Endothelial cell of umbilical vein (primary cell): ENCODE measurements around the gene LMNTD1. TPM values are rescaled to one million over a fixed set of nuclear protein-coding genes. Genes with fewer than 3 reads are reported as not detected.
"Not testable (repeated sequence)": the region's sequence is repeated elsewhere in the genome, so short reads cannot be mapped to it uniquely, and the experiment has no call there.

Source experiments
- BruUV-seq: library from RNA; stranded (reverse); fragments of 400-500 nt; replicated peaks from 2 replicates; lab custom pipeline; 2021; lab: Mats Ljungman, UMichigan
- CTCF ChIA-PET: fragments of 300-600, 350-600 bp; sonication (Branson Sonifier 250); formaldehyde crosslinking; loops from one replicate; lab custom pipeline; 2021; ENCODE audit warnings: antibody characterized with exemption, inconsistent platforms; lab: Charles Lee
- POLR2A ChIA-PET: fragments of 300-600, 350-600 bp; sonication (Branson Sonifier 250); formaldehyde crosslinking; loops from one replicate; lab custom pipeline; 2021; ENCODE audit warnings: antibody characterized with exemption, inconsistent platforms; lab: Charles Lee
- DNase-seq: peaks from one replicate; pipeline ENCODE4 v3.0.0-alpha.2; 2011; ENCODE audit warnings: low read depth, low spot score
- FAIRE-seq: peaks from 2 replicates; lab custom pipeline; 2011; peaks lifted over from hg19 to GRCh38; lab: Jason Lieb, UNC
- H2AFZ ChIP-seq: 2 replicates; pipeline ENCODE4 v1.6.0; 2012; ENCODE audit warnings: low read depth, low read length, control low read depth, inconsistent platforms
- H3K27ac ChIP-seq: 2 replicates; pipeline ENCODE4 v1.5.1; 2011; ENCODE audit warnings: low read depth, mild to moderate bottlenecking, control low read depth, low read length, moderate library complexity; ENCODE audit not compliant: insufficient read depth
- H3K27me3 ChIP-seq, 2 experiments: 2 replicates each; pipeline versions ENCODE4 v1.6.0 to v1.6.1; 2011; ENCODE audit warnings: low read length in 2 of 2, mixed read lengths in 1 of 2; ENCODE audit not compliant: control insufficient read depth in 2 of 2, insufficient read depth in 2 of 2
- H3K36me3 ChIP-seq, 2 experiments: 2 replicates in 1 of 2; 3 replicates in 1 of 2; pipeline ENCODE4 v1.5.1; 2011; ENCODE audit warnings: low read length in 2 of 2, mild to moderate bottlenecking in 1 of 2, moderate library complexity in 1 of 2; ENCODE audit not compliant: control insufficient read depth in 2 of 2, insufficient read depth in 2 of 2; ENCODE audit errors: extremely low read depth in 1 of 2
- H3K4me1 ChIP-seq: 3 replicates; pipeline ENCODE4 v1.5.1; 2011; ENCODE audit warnings: mild to moderate bottlenecking, low read length; ENCODE audit not compliant: control insufficient read depth, insufficient read depth; ENCODE audit errors: extremely low read depth
- H3K4me2 ChIP-seq: 2 replicates; pipeline ENCODE4 v1.6.1; 2011; ENCODE audit warnings: low read length, control low read depth, mixed read lengths; ENCODE audit not compliant: insufficient read depth
- H3K4me3 ChIP-seq, 3 experiments: fragments of 200-600 bp in 1 of 3; sonication (generic), shearing (Covaris generic) in 1 of 3; replicated peaks in 1 of 3; 2 replicates each; pipeline ENCODE4 v1.5.1; 2011 to 2016; ENCODE audit warnings: control low read depth in 3 of 3, low read length in 3 of 3, mild to moderate bottlenecking in 2 of 3, inconsistent platforms in 1 of 3, low read depth in 1 of 3, moderate library complexity in 1 of 3; ENCODE audit not compliant: insufficient read depth in 1 of 3
- H3K79me2 ChIP-seq: 2 replicates; pipeline ENCODE4 v1.6.0; 2012; ENCODE audit warnings: low read length, inconsistent platforms; ENCODE audit not compliant: control insufficient read depth, insufficient read depth
- H3K9ac ChIP-seq: replicated peaks from 2 replicates; pipeline ENCODE3; 2011; ENCODE audit warnings: low read length, control low read depth; ENCODE audit not compliant: insufficient read depth; ENCODE audit errors: extremely low read depth
- H3K9me1 ChIP-seq: replicated peaks from 3 replicates; pipeline ENCODE4 v1.6.0; 2011; ENCODE audit warnings: mild to moderate bottlenecking, low read length; ENCODE audit not compliant: control insufficient read depth, insufficient read depth; ENCODE audit errors: extremely low read depth
- H3K9me3 ChIP-seq: replicated peaks from 2 replicates; pipeline ENCODE4 v1.5.1; 2012; ENCODE audit warnings: low read length, inconsistent platforms; ENCODE audit not compliant: control insufficient read depth, insufficient read depth
- H4K20me1 ChIP-seq: replicated peaks from 2 replicates; pipeline ENCODE3; 2011; ENCODE audit warnings: mild to moderate bottlenecking, low read length; ENCODE audit not compliant: control insufficient read depth, insufficient read depth; ENCODE audit errors: extremely low read depth
- EZH2 ChIP-seq: IDR thresholded peaks from 2 replicates; pipeline ENCODE4 v1.6.1; 2012; ENCODE audit warnings: borderline replicate concordance, low read depth, mild to moderate bottlenecking, moderate library complexity, low read length, inconsistent platforms; ENCODE audit not compliant: severe bottlenecking
- FOS ChIP-seq: IDR thresholded peaks from 2 replicates; pipeline ENCODE4 v1.6.1; 2011; ENCODE audit warnings: mild to moderate bottlenecking, low read length, moderate library complexity, borderline replicate concordance; ENCODE audit not compliant: insufficient read depth
- GATA2 ChIP-seq: IDR thresholded peaks from 2 replicates; pipeline ENCODE4 v1.7.0; 2011; ENCODE audit warnings: low read depth, mild to moderate bottlenecking, moderate library complexity, mixed read lengths, low read length; ENCODE audit not compliant: insufficient read length, insufficient read depth
- MAX ChIP-seq: IDR thresholded peaks from 2 replicates; pipeline ENCODE4 v1.6.1; 2011; ENCODE audit not compliant: insufficient read depth, insufficient read length
- MYC ChIP-seq: IDR thresholded peaks from one replicate; pipeline ENCODE4 v1.6.1; 2011; ENCODE audit warnings: mild to moderate bottlenecking, low read depth, low read length
- POLR2A ChIP-seq: IDR thresholded peaks from 2 replicates; pipeline ENCODE4 v1.6.1; 2012; ENCODE audit warnings: low read depth, mild to moderate bottlenecking, control low read depth, low read length
- dilution Hi-C: fragments of 300-500 bp; cut with MboI; formaldehyde crosslinking; loops from one replicate; pipeline ENCODE4 v1.15.0; 2019; ENCODE audit warnings: low sequenced_read_pairs; ENCODE audit not compliant: extremely low pct_ligation_motif_present
- intact Hi-C: fragments of 100-400 bp; cut with micrococcal nuclease; formaldehyde crosslinking; loops from one replicate; pipeline ENCODE4 v1.10.0; 2022
- polyA plus RNA-seq, 4 experiments: library from polyadenylated mRNA; depleted of rRNA in 3 of 4; stranded (reverse) in 3 of 4; unstranded in 1 of 4; fragments of >200 nt; gene quantifications; 2 replicates each; pipeline versions ENCODE4 v1.2.1 to v1.2.3, GENCODE V29; 2011 to 2012; ENCODE audit warnings: missing spikeins in 1 of 4
- total RNA-seq: library from RNA; stranded (reverse); gene quantifications from 2 replicates; pipeline ENCODE4 v1.2.3, GENCODE V29; 2021

Gene LMNTD1
- total and polyA plus RNA-seq, 2 donors (not counting 3 experiments of a cell fraction or from before 2014, with no cell fraction given): not detected

GRCh38 chr12:25433024-25433423 lies 120.1 kb downstream of the LMNTD1 start:
- Histone ChIP-seq H3K9me1 (no peaks in the 10 kb centered on the region), H3K9me3 (no peaks in the 10 kb centered on the region), H3K36me3 (no peaks in the 10 kb centered on the region), H3K4me2 (no peak overlapping the region), H4K20me1 (no peaks in the 10 kb centered on the region), H3K79me2 (no peaks in the 10 kb centered on the region), H3K9ac (no peak overlapping the region), H3K4me1 (no peaks in the 10 kb centered on the region), H2AFZ (no peak overlapping the region), H3K27ac (no peak overlapping the region), H3K27me3 (no peaks in the 10 kb centered on the region), H3K4me3 (no peak overlapping the region)
- FAIRE-seq (no peak), DNase-seq (no peak)
- TF ChIP-seq GATA2 (no peak), MYC (no peak), MAX (no peak), POLR2A (no peak)
- intact Hi-C loops: loop anchor here (10.0 kb wide), 1 partner anchor 392 kb away; no protein-coding TSS in a partner anchor
- POLR2A ChIA-PET: no interaction called here
- CTCF ChIA-PET: interaction anchor here (0.8 to 7.1 kb wide), 5 partner anchors 10 to 623 kb away, joined by 3 to 47 read pairs (median 11); no protein-coding TSS in a partner anchor
- dilution Hi-C loops: no loop called here
- BruUV-seq: no TSS peak

GRCh38 chr12:25427337-25428249 lies 125.5 kb downstream of the LMNTD1 start:
- H3K4me1 ChIP-seq: no peaks in the 10 kb centered on the region
- BruUV-seq: no TSS peak
- no peak for FAIRE-seq

GRCh38 chr12:25426821-25427220 lies 126.3 kb downstream of the LMNTD1 start:
- H3K36me3 ChIP-seq, H2AFZ ChIP-seq, dilution Hi-C loops, H4K20me1 ChIP-seq, FAIRE-seq, H3K79me2 ChIP-seq, H3K4me3 ChIP-seq, H3K9me1 ChIP-seq, H3K4me2 ChIP-seq, H3K9me3 ChIP-seq, H3K27ac ChIP-seq, H3K9ac ChIP-seq, BruUV-seq, intact Hi-C loops, DNase-seq, CTCF ChIA-PET, POLR2A ChIA-PET, H3K27me3 ChIP-seq, H3K4me1 ChIP-seq: not testable (repeated sequence)

More at GRCh38 chr12:25427337-25428249, 125.5 kb downstream of the LMNTD1 start:
- no peak overlapping the region for H3K27ac ChIP-seq
- DNase-seq: no peak
- POLR2A ChIA-PET: no interaction called here
- no peaks in the 10 kb centered on the region for H3K36me3 ChIP-seq
- no peaks in the 10 kb centered on the region for H3K9me3 ChIP-seq
- H3K79me2 ChIP-seq: no peaks in the 10 kb centered on the region
- H3K27me3 ChIP-seq: no peaks in the 10 kb centered on the region
- dilution Hi-C loops (no loop called here), intact Hi-C loops (no loop called here)
- H3K9me1 ChIP-seq: no peaks in the 10 kb centered on the region
- no peaks in the 10 kb centered on the region for H4K20me1 ChIP-seq
- H3K4me2 ChIP-seq: no peak overlapping the region
- TF ChIP-seq FOS: no peak
- no peak for TF ChIP-seq EZH2
- TF ChIP-seq MAX: no peak
- TF ChIP-seq GATA2: no peak
- TF ChIP-seq MYC: no peak
- no peak for TF ChIP-seq POLR2A
- CTCF ChIA-PET: no interaction called here
- H2AFZ ChIP-seq: no peak overlapping the region
- H3K9ac ChIP-seq: no peak overlapping the region
- H3K4me3 ChIP-seq: no peak overlapping the region
